Fibroblast of lung (primary cell): Measurements from ENCODE around the gene ABHD6.

Source experiments
- CTCF ChIP-seq, 2 donors: IDR thresholded peaks in 1 of 2; conservative IDR thresholded peaks in 1 of 2; 1 replicate in 1 of 2; 2 replicates in 1 of 2; pipeline ENCODE4 v1.5.1; 2011 to 2012; ENCODE audit warnings: low read length in 2 of 2, control low read depth in 1 of 2, inconsistent platforms in 1 of 2, low read depth in 1 of 2, mild to moderate bottlenecking in 1 of 2
- EZH2 ChIP-seq: IDR thresholded peaks from 2 replicates; pipeline ENCODE4 v1.5.1; 2012; ENCODE audit warnings: low read length, control low read depth, mild to moderate bottlenecking; ENCODE audit errors: missing control alignments

DNA sequence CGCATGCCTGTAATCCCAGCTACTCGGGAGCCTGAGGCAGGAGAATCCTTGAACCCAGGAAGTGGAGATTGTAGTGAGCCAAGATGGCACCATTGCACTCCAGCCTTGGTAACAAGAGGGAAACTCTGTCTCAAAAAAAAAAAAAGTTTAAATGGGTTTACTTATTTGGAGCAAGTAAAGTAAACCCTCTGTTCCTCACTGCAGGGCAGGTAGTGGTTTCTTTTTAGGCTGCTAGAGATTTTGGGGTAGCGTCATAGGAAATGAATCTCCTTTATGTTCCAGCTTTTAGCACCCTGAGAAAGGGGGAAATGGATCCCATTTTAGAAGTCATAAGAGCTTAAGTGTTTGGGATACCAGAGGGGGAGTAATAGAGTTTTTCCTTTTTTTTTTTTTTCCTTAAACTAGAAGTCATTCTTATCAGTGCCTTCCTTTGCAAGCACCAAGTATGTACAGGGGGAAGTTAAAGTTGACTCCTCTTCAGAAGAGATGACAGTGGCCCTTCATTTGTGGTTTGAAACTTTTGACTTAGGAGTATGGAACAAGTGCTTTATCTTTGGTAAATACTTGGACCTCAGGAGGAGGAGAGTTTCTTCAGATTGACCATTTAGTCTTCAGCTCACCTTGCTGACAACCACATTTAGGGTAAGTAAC is 103.1 kb downstream of the ABHD6 start:
- TF ChIP-seq CTCF (conservative IDR thresholded peaks at IDR 0.05 in 1 of 2, IDR thresholded peaks at IDR 0.05 in 1 of 2; ENCODE audit: low read depth in 1 of 2, low read length in 2 of 2) = no peak
- no peak for TF ChIP-seq EZH2
